HL-60 (cell line): ENCODE measurements around the gene ZSCAN1.

Source experiments
- DNase-seq, 2 experiments: peaks; one replicate each; pipeline ENCODE4 v3.0.0-alpha.2; 2010 to 2020; ENCODE audit warnings: low read depth in 1 of 2, low spot score in 1 of 2
- H3K27ac ChIP-seq: fragments of 250-450 bp; sonication (Bioruptor Pico); replicated peaks from 2 replicates; pipeline ENCODE4 v1.5.1; 2020; ENCODE audit warnings: mild to moderate bottlenecking, moderate library complexity
- H3K27me3 ChIP-seq: fragments of 250-450 bp; sonication (Bioruptor Pico); 2 replicates; pipeline ENCODE4 v1.5.1; 2021; ENCODE audit warnings: mild to moderate bottlenecking, moderate library complexity; ENCODE audit not compliant: insufficient read depth, poor library complexity, severe bottlenecking
- H3K4me3 ChIP-seq: replicated peaks from 2 replicates; pipeline ENCODE4 v1.5.1; 2011; ENCODE audit warnings: mild to moderate bottlenecking, control low read depth, low read length; ENCODE audit not compliant: insufficient read depth
- GABPA ChIP-seq: IDR thresholded peaks from 2 replicates; pipeline ENCODE4 v1.6.1; 2012; ENCODE audit warnings: low read depth
- POLR2AphosphoS5 ChIP-seq: IDR thresholded peaks from 2 replicates; pipeline ENCODE4 v1.6.1; 2012; ENCODE audit warnings: low read depth
- TF ChIP-seq, protein P1 (sequence below): IDR thresholded peaks from 2 replicates; pipeline ENCODE4 v1.6.1; 2012; ENCODE audit warnings: low read depth; ENCODE audit not compliant: insufficient replicate concordance

ZSCAN1 gene

GRCh38 chr19:58097781-58098681, 64.2 kb downstream of the ZSCAN1 start, which contains the start of gene ZSCAN18:
Gene ZSCAN18 (minus strand): TSS chr19:58098231. CDS start chr19:58090267, 7,964 bp downstream.
- peak within 1 kb of the TSS; percentile 92 for H3K27ac ChIP-seq
- H3K27me3 ChIP-seq = no peaks in the 10 kb centered on the region
- H3K4me3 ChIP-seq = peak within 1 kb of the TSS; percentile 63
- TF ChIP-seq, protein P1, sequence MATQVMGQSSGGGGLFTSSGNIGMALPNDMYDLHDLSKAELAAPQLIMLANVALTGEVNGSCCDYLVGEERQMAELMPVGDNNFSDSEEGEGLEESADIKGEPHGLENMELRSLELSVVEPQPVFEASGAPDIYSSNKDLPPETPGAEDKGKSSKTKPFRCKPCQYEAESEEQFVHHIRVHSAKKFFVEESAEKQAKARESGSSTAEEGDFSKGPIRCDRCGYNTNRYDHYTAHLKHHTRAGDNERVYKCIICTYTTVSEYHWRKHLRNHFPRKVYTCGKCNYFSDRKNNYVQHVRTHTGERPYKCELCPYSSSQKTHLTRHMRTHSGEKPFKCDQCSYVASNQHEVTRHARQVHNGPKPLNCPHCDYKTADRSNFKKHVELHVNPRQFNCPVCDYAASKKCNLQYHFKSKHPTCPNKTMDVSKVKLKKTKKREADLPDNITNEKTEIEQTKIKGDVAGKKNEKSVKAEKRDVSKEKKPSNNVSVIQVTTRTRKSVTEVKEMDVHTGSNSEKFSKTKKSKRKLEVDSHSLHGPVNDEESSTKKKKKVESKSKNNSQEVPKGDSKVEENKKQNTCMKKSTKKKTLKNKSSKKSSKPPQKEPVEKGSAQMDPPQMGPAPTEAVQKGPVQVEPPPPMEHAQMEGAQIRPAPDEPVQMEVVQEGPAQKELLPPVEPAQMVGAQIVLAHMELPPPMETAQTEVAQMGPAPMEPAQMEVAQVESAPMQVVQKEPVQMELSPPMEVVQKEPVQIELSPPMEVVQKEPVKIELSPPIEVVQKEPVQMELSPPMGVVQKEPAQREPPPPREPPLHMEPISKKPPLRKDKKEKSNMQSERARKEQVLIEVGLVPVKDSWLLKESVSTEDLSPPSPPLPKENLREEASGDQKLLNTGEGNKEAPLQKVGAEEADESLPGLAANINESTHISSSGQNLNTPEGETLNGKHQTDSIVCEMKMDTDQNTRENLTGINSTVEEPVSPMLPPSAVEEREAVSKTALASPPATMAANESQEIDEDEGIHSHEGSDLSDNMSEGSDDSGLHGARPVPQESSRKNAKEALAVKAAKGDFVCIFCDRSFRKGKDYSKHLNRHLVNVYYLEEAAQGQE = no peak
- TF ChIP-seq POLR2AphosphoS5 (peak; percentile 54; the same call in 1 of the 2 replicates), GABPA (no peak)
- DNase-seq = peak; percentile 79 to 96

DNA sequence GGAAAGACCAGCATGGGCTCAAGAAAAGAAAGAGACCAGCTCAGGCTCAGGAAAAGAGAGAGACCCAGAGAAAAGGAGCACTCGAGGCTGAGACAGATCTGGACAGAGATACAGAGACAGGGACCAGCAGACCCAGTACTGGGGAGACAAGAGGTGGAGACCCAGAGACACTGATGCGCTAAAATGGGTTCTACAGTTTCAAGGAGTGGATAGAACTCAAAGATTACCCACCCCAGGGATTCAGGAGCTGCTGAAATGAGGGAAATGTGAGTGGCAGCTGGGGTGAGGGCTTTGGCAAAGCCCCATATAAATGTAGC, 64.8 kb downstream of the ZSCAN1 start:
- Histone ChIP-seq H3K27ac (peak overlapping the region; percentile 92), H3K4me3 (peak overlapping the region; percentile 63), H3K27me3 (no peaks in the 10 kb centered on the region)
- no peak for TF ChIP-seq GABPA
- DNase-seq = no peak
